T-helper 1 cell (primary cell): ENCODE results near the gene CD93.

Experiments
- DNase-seq, 5 donors: peaks; one replicate each; pipeline ENCODE4 v3.0.0-alpha.2; 2012 to 2020

The CD93 gene

GRCh38 chr20:23083553-23084220 is 2.4 kb downstream of the CD93 start:
- DNase-seq, result no peak

- no peak for DNase-seq
These were observed 3.1 kb downstream of the CD93 start for GRCh38 chr20:23082846-23083552.

GRCh38 chr20:23081263-23081819 is 4.8 kb downstream of the CD93 start:
- no peak for DNase-seq

- no peak for DNase-seq
These were observed 5.6 kb downstream of the CD93 start for GRCh38 chr20:23080521-23080920.

- DNase-seq, result no peak
These were observed 6.2 kb downstream of the CD93 start for GRCh38 chr20:23079926-23080325.

- DNase-seq, result no peak
These were observed 7.1 kb downstream of the CD93 start for GRCh38 chr20:23079016-23079351.

GRCh38 chr20:23078351-23079015 is 7.6 kb downstream of the CD93 start:
- DNase-seq, result no peak

GRCh38 chr20:23077277-23077676 is 8.8 kb downstream of the CD93 start:
- DNase-seq, result no peak

- DNase-seq, result no peak
These were observed 12.1 kb downstream of the CD93 start for GRCh38 chr20:23074052-23074451.

- no peak for DNase-seq
These were observed 13.1 kb downstream of the CD93 start for GRCh38 chr20:23072892-23073586.

GRCh38 chr20:23071996-23072395 is 14.1 kb downstream of the CD93 start:
- DNase-seq, result no peak

GRCh38 chr20:23071398-23071797 is 14.7 kb downstream of the CD93 start:
- no peak for DNase-seq

GRCh38 chr20:23069108-23069507 is 17.0 kb downstream of the CD93 start:
- DNase-seq, result no peak

GRCh38 chr20:23068283-23068682 is 17.8 kb downstream of the CD93 start:
- no peak for DNase-seq

GRCh38 chr20:23066772-23067171 is 19.4 kb downstream of the CD93 start:
- no peak for DNase-seq

- DNase-seq, result no peak
These were observed 20.6 kb downstream of the CD93 start for GRCh38 chr20:23065266-23066201.

- no peak for DNase-seq
These were observed 22.5 kb downstream of the CD93 start for GRCh38 chr20:23063581-23063980.

- no peak for DNase-seq
These were observed 23.0 kb downstream of the CD93 start for GRCh38 chr20:23063168-23063567.

GRCh38 chr20:23062632-23063031 is 23.5 kb downstream of the CD93 start:
- DNase-seq, result no peak

- no peak for DNase-seq
These were observed 24.2 kb downstream of the CD93 start for GRCh38 chr20:23061734-23062561.

- no peak for DNase-seq
These were observed 24.9 kb downstream of the CD93 start for GRCh38 chr20:23061262-23061661.
